Astrocyte (in vitro differentiated cells and primary cell): Measurements from ENCODE around the gene IRF2. TPM values are rescaled to one million over a fixed set of nuclear protein-coding genes. Genes with fewer than 3 reads are reported as not detected.

Experiments used
- DNase-seq: peaks from one replicate; pipeline ENCODE4 v3.0.0-alpha.2; 2010; ENCODE audit warnings: low read depth
- FAIRE-seq: peaks from 2 replicates; lab custom pipeline; 2011; peaks lifted over from hg19 to GRCh38; lab: Jason Lieb, UNC
- H2AFZ ChIP-seq: 2 replicates; pipeline ENCODE4 v1.6.0; 2012; ENCODE audit warnings: low read depth, low read length, inconsistent platforms
- H3K27ac ChIP-seq: 2 replicates; pipeline ENCODE4 v1.5.1; 2011; ENCODE audit warnings: low read depth, low read length, inconsistent platforms
- H3K27me3 ChIP-seq: 2 replicates; pipeline ENCODE4 v1.6.0; 2011; ENCODE audit warnings: low read length, inconsistent platforms; ENCODE audit not compliant: insufficient read depth
- H3K36me3 ChIP-seq: 2 replicates; pipeline ENCODE4 v1.5.1; 2011; ENCODE audit warnings: low read length, inconsistent platforms; ENCODE audit not compliant: insufficient read depth
- H3K4me1 ChIP-seq: 2 replicates; pipeline ENCODE4 v1.5.1; 2011; ENCODE audit warnings: low read length, inconsistent platforms; ENCODE audit not compliant: insufficient read depth
- H3K4me2 ChIP-seq: 2 replicates; pipeline ENCODE4 v1.6.0; 2012; ENCODE audit warnings: low read length, inconsistent platforms
- H3K4me3 ChIP-seq: 2 replicates; pipeline ENCODE4 v1.5.1; 2011; ENCODE audit warnings: low read depth, mild to moderate bottlenecking, low read length, inconsistent platforms; ENCODE audit not compliant: insufficient read depth
- H3K79me2 ChIP-seq: 2 replicates; pipeline ENCODE4 v1.6.0; 2012; ENCODE audit warnings: mild to moderate bottlenecking, low read length, inconsistent platforms; ENCODE audit not compliant: insufficient read depth
- H3K9ac ChIP-seq: 2 replicates; pipeline ENCODE4 v1.6.0; 2012; ENCODE audit warnings: mild to moderate bottlenecking, low read length, inconsistent platforms
- H3K9me3 ChIP-seq: 2 replicates; pipeline ENCODE4 v1.5.1; 2012; ENCODE audit warnings: low read depth, mild to moderate bottlenecking, low read length, inconsistent platforms; ENCODE audit not compliant: insufficient read depth
- H4K20me1 ChIP-seq: 2 replicates; pipeline ENCODE4 v1.6.0; 2012; ENCODE audit warnings: low read length, inconsistent platforms; ENCODE audit not compliant: insufficient read depth
- H3K27ac Mint-ChIP-seq: one replicate; pipeline ENCODE4 v1.8.0; 2021; ENCODE audit warnings: mild to moderate bottlenecking, mixed read lengths; ENCODE audit not compliant: unreplicated experiment
- H3K27me3 Mint-ChIP-seq: one replicate; pipeline ENCODE4 v1.8.0; 2021; ENCODE audit warnings: low read depth, mixed read lengths; ENCODE audit not compliant: unreplicated experiment
- H3K36me3 Mint-ChIP-seq: one replicate; pipeline ENCODE4 v1.8.0; 2021; ENCODE audit warnings: low read depth, mixed read lengths; ENCODE audit not compliant: unreplicated experiment
- H3K4me1 Mint-ChIP-seq: one replicate; pipeline ENCODE4 v1.8.0; 2021; ENCODE audit warnings: low read depth, mixed read lengths; ENCODE audit not compliant: unreplicated experiment
- H3K4me3 Mint-ChIP-seq: one replicate; pipeline ENCODE4 v1.8.0; 2021; ENCODE audit warnings: mild to moderate bottlenecking, moderate library complexity, mixed read lengths; ENCODE audit not compliant: unreplicated experiment
- H3K9me3 Mint-ChIP-seq: one replicate; pipeline ENCODE4 v1.8.0; 2021; ENCODE audit warnings: mild to moderate bottlenecking, mixed read lengths; ENCODE audit not compliant: unreplicated experiment
- EZH2 ChIP-seq: IDR thresholded peaks from 2 replicates; pipeline ENCODE4 v1.6.1; 2012; ENCODE audit warnings: mild to moderate bottlenecking, low read length, inconsistent platforms; ENCODE audit not compliant: insufficient read depth
- total RNA-seq: library from RNA; stranded (reverse); gene quantifications from 2 replicates; pipeline ENCODE4 v1.2.1, GENCODE V29; 2021
- TF ChIP-seq, protein P1 (sequence below): IDR thresholded peaks from 2 replicates; pipeline ENCODE4 v1.5.1; 2011; ENCODE audit warnings: low read depth, mild to moderate bottlenecking, inconsistent platforms, low read length, moderate library complexity; ENCODE audit not compliant: insufficient read depth

The IRF2 gene
- total RNA-seq, 1 donor from 2014 or later, result 12.6 TPM

DNA sequence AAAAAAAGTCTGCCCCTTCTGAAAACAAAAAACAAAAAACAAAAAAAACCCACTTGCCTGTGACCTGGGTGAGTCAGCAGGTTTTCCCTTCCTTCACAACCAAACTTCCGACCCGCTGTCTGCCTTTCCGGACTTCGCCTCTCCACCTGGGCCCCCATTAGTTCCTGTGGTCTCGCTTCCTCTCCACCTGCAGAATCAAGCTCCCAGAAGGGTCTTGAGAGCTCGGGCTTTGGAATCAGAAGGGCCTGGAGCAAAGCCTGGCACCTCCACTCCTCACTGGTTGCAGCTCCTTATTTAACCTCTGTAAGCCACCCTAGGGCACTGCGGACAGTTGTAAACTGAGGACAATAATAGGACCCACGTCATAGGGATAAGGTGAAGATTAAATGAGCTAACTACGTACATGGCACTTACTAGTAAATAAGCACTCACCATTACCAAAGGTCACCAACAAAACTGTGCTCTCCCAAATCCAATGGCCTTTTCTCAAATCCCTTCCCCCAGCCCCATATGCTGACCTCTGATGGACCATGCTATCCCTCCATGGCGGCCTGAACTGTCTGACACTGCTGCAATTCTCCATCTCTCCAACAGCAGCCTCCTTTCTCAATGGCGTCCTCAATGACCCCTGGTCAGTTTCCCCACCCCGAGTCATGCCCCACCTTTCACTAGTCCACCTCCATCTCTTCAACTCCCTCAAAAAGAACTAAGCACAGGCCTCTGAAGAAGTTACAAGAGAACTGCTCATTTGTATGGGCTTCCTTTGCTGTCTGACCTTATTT lies 64.2 kb downstream of the IRF2 start:
- Histone ChIP-seq H3K79me2 (no peaks in the 10 kb centered on the region), H3K4me2 (no peak overlapping the region), H2AFZ (no peak overlapping the region), H3K4me1 (peaks cover 20% of the 10 kb centered on the region), H3K4me3 (no peak overlapping the region), H3K36me3 (no peaks in the 10 kb centered on the region), H3K27ac (no peak overlapping the region), H4K20me1 (no peaks in the 10 kb centered on the region), H3K9ac (no peak overlapping the region), H3K27me3 (no peaks in the 10 kb centered on the region), H3K9me3 (no peaks in the 10 kb centered on the region)
- TF ChIP-seq, protein P1, sequence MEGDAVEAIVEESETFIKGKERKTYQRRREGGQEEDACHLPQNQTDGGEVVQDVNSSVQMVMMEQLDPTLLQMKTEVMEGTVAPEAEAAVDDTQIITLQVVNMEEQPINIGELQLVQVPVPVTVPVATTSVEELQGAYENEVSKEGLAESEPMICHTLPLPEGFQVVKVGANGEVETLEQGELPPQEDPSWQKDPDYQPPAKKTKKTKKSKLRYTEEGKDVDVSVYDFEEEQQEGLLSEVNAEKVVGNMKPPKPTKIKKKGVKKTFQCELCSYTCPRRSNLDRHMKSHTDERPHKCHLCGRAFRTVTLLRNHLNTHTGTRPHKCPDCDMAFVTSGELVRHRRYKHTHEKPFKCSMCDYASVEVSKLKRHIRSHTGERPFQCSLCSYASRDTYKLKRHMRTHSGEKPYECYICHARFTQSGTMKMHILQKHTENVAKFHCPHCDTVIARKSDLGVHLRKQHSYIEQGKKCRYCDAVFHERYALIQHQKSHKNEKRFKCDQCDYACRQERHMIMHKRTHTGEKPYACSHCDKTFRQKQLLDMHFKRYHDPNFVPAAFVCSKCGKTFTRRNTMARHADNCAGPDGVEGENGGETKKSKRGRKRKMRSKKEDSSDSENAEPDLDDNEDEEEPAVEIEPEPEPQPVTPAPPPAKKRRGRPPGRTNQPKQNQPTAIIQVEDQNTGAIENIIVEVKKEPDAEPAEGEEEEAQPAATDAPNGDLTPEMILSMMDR, result no peak
- TF ChIP-seq EZH2, result no peak
- Mint-ChIP-seq H3K9me3 (no peaks in the 10 kb centered on the region), H3K4me1 (peaks cover 12% of the 10 kb centered on the region), H3K4me3 (no peak overlapping the region), H3K27me3 (no peaks in the 10 kb centered on the region), H3K27ac (peak overlapping the region; percentile 75), H3K36me3 (peaks cover 36% of the 10 kb centered on the region)
- FAIRE-seq (no peak), DNase-seq (no peak)

DNA sequence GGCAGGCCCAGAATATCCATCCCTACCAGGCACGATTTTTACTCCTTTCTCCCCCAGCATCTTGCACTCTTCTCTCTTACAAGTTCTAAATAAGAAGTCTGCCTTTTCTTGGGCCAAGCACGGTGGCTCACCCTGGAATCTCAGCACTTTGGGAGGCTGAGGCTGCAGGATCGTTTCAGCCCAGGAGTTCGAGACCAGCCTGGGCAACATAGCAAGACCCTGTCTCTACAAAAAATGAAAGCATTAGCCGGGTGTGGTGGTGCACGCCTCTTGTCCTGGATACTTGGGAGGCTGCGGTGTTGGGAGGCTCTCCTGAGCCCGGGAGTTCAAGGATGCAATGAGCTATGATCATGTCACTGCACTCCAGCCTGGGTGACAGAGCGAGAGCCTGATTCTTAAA lies 64.8 kb downstream of the IRF2 start:
- Mint-ChIP-seq H3K27me3 (no peaks in the 10 kb centered on the region), H3K36me3 (peaks cover 32% of the 10 kb centered on the region), H3K27ac (no peak overlapping the region), H3K9me3 (no peaks in the 10 kb centered on the region), H3K4me3 (no peak overlapping the region), H3K4me1 (peaks cover 12% of the 10 kb centered on the region)
- Histone ChIP-seq H4K20me1 (no peaks in the 10 kb centered on the region), H3K4me3 (no peak overlapping the region), H3K4me1 (peaks cover 20% of the 10 kb centered on the region), H3K27me3 (no peaks in the 10 kb centered on the region), H3K36me3 (no peaks in the 10 kb centered on the region), H2AFZ (no peak overlapping the region), H3K9me3 (no peaks in the 10 kb centered on the region), H3K4me2 (no peak overlapping the region), H3K9ac (no peak overlapping the region), H3K27ac (no peak overlapping the region), H3K79me2 (no peaks in the 10 kb centered on the region)
- no peak for TF ChIP-seq EZH2
- TF ChIP-seq, protein P1, result no peak
- FAIRE-seq (no peak), DNase-seq (no peak)

DNA sequence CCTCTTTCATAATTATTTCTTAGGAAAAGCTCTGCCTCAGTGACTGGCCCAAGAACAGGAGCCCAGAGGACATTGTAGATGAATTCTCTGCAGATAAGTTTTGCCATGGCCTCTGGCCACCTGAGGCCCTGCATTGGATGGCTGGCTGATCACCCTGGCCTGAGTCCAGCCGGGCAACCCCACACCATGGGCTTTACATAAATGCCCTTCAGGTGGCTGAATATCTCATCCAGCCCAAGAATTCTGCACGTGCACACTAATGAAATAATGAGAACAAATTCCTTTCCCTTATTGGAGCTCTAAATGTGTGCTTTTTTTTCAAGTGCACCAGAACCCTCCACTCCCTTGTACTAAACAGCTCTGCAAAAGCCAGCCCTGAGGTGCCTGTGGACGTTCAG lies 65.7 kb downstream of the IRF2 start:
- Histone ChIP-seq H3K4me3 (peak overlapping the region; percentile 25), H3K4me1 (peaks cover 25% of the 10 kb centered on the region), H2AFZ (no peak overlapping the region), H3K36me3 (no peaks in the 10 kb centered on the region), H3K27me3 (no peaks in the 10 kb centered on the region), H3K4me2 (peak overlapping the region; percentile 76), H4K20me1 (no peaks in the 10 kb centered on the region), H3K27ac (peak overlapping the region; percentile 78), H3K9me3 (no peaks in the 10 kb centered on the region), H3K79me2 (no peaks in the 10 kb centered on the region), H3K9ac (peak overlapping the region; percentile 47)
- H3K27me3 Mint-ChIP-seq, result no peaks in the 10 kb centered on the region
- FAIRE-seq (no peak), DNase-seq (no peak)
- peaks cover 12% of the 10 kb centered on the region for H3K4me1 Mint-ChIP-seq
- TF ChIP-seq EZH2, result no peak
- TF ChIP-seq, protein P1, result no peak
- H3K9me3 Mint-ChIP-seq, result no peaks in the 10 kb centered on the region
- peaks cover 28% of the 10 kb centered on the region for H3K36me3 Mint-ChIP-seq
- H3K4me3 Mint-ChIP-seq, result no peak overlapping the region
- H3K27ac Mint-ChIP-seq, result peak overlapping the region; percentile 79
